ENCODE results near the gene CAMTA1.

Gene CAMTA1

DNA sequence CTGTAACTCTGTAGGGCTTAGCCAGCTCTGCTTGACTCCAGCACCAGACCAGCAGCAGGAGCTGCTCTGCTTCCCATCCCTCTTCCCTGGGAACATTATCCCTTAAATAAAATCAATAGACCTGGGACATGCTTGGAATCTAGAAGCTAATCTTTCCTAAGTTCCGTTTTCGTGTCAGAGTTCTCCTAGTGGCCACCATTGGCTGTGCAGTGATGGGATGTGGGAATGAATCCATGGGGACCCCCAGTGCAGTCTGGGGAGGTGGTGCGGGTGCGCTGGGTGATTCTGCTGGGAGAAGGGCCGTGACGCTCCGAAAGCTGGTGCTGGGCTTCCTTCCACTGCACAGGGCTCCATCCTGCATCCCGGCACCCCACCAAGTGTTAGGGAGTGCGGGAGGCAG is 202.7 kb downstream of the CAMTA1 start:
- no peak for DNase-seq

DNA sequence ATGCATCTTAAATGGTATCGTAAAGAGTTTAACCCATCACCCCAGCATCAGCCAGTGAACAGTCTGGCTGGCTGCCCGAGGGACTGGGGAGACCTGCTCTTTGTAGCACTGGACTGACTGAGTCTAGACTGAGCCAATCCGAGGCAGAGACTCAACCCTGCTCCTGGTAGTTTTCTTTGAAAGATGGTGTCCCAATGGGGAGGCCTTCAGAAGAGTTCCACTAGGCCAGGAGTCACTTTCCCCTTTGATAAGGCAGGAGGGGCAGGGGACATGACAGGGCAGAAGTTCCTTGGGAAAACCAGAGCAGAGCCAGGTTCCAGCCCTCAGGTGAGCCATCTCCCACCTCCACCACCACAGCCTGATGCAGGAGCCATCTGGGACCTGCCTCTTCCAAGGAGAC is 203.5 kb downstream of the CAMTA1 start:
- DNase-seq: no peak

DNA sequence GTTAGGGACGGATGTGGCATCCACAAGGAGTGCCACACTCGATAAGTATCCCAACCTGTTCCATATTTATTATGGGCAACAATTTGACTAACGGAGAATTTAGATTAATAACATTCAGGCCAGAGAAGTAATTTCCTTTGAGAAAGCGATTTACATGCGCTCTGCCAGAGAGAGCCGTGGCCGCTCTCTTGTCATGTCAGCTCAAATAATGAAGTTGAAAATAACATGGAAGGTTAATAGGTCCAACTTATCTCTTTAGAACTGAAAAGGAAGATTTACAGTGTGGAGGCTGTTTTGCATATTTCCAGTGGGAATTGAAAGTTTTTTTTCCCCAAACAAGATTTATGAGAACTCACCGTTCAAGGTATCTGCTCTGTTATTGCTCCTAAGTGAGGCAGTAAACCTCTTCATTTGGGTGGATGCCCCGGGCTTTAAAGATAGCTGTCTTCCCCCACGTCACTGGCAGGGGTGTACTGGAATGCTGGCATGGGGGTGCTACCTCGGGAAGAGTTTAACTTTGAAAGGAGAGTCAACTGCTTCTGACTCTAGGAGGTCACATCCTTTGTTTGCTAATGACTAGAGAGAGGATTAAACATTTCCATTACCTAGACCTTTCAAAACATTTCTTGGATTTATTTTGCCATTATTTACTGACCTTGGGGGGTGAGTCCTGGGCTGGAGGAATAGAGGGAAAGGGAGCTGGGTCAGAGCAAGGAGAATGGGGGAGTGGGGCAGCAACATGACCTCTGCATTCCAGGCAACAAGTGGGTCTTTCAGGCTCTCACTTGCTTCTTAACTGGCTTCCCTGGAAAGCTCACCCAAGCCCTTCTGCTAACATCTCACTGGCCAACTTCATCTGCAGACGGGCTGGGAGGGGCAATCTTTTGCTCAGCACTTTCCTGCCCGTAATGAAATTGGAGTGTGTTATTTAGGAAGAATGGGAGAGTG is 204.2 kb downstream of the CAMTA1 start:
- no peak for DNase-seq

DNA sequence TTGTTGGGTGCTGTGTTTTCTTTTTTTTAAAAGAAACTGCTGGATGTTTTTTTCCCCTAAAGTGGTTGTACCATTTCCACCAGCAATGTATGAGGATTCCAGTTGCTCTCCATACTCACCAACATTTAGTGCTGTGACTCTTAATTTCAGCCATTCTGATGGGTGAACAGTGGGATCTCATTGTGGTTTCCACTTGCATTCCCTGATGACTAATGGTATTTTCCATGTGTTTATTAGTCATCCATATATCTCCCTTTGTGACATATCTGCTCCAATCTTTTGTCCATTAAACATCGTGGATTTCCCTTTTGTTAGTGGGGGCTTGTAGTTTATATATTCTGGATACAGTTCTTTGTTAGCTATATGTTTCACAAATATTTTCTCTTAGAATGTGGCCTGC is 206.0 kb downstream of the CAMTA1 start:
- no peak for DNase-seq

DNA sequence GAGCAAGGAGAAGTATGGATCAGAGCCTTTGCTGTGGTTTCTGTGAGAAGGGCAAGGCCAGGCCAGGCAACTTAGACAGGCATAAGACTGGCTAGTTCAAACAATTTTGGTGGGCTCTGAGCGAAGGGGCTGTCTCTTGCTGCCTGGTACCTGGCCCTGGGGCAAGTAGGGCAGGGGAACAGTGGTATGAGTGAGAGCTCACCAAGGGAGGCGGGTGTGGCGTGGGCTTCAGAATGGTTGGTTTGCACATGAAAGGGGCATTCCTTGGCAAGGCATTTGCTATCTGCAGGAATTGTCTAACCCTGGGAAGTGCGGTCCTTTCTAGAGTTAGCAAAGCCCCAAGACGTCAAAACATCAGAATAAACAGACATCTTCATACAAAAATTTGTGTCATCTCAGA is 210.5 kb downstream of the CAMTA1 start:
- DNase-seq: no peak

DNA sequence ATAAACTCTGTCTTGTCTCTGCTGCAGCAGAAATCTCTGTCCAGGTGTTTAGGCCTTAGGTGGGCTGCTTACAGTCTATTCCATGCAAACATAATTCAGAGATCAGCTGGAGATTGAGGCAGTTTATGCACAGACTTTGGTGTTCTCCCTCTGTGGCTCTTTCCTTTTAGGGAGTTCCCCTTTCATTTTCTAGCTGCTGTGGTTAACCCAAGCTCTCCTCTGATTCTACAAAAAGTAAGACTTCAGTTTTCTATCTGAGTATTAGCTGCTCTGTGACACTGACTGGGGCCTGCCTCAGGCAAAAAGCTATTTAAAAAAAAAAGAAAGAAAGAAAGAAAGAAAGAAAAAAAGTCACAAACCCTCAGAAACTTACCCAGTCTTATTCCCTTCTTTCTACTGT is 211.1 kb downstream of the CAMTA1 start:
- no peak for DNase-seq

DNA sequence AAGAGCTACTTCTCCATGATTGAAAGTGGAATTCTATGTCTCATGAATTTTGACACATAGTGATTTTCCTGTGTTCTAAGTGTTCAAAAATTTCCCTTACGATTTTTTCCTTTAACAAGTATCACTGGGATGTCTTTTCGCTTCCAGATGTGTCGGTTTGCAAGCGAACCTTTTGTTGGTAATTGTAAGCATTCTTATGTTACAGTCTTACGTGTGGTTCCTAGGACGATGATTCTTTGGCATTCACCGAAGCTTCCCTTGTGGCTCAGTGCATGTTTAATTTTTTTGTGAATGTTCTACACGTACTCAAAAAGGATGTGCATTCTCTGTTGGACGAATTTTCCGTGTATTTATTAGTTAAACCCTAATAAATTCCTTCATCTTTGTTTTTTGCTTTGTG is 211.6 kb downstream of the CAMTA1 start:
- DNase-seq: no peak

DNA sequence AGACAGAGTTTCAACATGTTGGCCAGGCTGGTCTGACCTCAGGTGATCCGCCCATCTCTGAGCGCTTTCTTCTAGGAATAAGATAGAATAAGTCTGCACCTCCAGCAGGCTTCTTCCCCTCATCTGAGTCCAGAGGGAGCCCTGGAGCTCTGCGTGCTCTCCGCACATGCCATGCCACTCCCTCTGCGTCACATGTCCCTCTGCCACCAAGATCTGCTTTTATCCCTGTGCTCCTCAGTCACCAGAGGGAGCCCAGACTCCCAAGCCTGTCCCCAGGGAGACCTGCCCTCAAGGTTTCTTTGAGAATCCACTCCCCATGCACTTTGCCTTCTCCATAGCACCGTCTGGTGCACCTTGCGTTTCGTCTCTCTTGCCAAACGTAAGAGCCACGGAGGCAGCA is 213.0 kb downstream of the CAMTA1 start:
- peak; percentile 12 for DNase-seq

DNA sequence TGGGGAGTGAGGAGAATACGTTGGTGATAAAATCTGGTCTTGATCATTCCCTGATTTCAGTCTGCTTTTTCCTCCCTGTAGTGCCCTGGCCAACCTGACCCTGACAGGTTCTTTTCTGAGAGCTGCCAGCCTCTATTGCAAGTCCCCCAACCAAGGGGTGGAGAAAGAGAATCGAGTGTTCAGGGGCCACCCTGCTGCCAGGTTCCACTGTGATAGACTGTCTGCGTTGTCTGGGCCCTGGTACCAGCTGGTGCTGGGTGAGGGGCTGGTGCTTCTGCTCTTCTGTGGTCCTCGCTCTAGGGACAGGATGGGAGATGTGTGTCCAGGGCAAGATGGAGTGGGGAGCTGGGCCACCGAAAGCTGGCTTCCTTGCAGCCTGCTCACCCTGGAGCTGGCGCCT is 214.6 kb downstream of the CAMTA1 start:
- no peak for DNase-seq

DNA sequence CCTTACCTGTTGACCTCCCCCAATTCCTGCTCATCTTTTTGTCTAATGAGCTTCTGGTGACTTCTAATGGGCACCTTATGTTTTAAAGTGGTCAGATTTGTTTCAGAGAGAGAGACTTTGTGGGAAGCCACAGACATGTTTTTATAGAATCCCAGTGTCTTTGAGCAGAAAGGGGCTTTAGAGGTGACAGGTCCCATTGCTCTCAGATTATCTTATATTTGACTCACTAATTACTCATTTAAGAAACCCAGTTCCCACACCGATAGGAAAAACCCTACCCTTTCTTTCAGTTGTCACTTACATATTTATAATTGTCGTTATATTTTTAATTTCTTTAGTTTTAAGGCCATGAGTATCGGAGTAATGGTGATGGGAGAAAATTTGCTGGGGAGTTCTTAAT is 215.5 kb downstream of the CAMTA1 start:
- DNase-seq: no peak

DNA sequence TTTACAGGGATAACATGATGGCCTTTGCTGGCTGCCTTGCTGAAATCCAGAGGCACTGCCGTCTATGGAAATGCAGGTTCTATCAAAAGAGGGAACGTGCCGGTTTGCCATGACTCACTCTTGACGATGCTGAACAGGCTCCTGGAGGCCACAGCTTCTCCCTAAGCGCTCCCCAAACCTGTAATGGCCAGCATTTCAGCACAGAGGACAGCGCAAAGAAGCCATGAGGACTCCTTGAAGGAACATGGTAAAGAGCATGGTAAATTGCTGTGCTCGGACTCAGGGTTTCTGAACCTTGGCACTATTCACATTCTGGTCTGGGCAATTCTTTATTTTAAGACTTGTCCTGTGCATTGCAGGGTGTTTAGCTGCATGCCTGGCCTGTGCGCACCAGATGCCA is 217.5 kb downstream of the CAMTA1 start:
- DNase-seq: no peak

DNA sequence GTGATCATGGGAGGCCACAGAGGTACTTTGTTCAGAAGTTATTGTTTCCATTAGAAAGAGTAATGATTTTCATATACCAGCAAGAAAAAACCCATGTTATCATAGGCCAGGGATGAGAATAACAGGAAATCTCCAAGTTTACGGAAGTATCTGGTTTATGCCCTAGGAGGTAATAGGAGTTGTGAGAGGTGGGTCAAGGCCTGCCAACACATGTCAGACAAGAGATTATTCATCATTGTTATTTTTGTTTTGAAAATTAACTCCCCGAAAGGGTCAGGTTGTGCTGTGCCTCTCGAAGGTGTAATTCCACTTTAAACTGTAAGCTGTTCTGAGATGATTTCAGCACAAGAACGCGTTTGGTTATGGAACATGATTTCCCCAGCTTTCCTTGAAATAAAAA is 218.4 kb downstream of the CAMTA1 start:
- DNase-seq: no peak

DNA sequence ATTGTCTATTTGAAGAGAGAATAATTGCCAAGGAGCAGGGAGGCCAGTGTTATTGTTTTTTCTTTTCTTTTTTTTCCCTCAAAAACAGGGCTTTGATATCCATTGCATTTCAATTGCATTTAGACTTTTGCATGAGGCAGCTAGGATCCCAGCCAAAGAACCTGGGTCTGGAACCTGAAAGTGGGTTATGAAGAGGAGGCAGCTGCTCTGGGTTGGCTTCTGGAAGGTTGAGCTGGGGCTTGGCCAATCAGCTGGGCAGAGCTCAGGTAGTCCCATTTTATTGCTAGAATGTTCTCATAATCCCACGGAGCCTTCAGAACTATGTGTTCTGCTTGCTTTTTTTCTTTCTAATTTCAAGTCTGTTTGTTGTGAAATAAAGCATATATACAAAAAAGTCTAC is 218.9 kb downstream of the CAMTA1 start:
- DNase-seq: no peak

DNA sequence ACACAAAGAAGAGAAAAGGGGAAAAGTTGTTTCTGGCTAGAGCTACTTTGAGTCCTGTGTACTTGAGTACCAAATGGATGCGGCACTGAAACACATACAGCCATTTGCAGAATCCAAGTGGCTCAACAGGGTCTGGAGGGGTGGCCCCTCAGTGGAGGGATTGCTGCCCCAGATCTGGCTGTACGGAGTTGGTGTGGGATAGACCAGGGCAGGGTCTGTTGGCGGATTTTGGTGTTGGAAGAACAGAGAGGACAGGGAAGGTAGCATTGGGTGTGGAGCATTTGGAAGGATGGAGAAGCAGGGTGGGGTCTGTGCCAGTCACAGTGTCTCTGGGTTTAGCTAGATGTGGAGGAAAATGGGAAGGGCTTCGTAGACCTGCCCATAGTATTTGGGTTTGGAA is 220.5 kb downstream of the CAMTA1 start:
- no peak for DNase-seq

DNA sequence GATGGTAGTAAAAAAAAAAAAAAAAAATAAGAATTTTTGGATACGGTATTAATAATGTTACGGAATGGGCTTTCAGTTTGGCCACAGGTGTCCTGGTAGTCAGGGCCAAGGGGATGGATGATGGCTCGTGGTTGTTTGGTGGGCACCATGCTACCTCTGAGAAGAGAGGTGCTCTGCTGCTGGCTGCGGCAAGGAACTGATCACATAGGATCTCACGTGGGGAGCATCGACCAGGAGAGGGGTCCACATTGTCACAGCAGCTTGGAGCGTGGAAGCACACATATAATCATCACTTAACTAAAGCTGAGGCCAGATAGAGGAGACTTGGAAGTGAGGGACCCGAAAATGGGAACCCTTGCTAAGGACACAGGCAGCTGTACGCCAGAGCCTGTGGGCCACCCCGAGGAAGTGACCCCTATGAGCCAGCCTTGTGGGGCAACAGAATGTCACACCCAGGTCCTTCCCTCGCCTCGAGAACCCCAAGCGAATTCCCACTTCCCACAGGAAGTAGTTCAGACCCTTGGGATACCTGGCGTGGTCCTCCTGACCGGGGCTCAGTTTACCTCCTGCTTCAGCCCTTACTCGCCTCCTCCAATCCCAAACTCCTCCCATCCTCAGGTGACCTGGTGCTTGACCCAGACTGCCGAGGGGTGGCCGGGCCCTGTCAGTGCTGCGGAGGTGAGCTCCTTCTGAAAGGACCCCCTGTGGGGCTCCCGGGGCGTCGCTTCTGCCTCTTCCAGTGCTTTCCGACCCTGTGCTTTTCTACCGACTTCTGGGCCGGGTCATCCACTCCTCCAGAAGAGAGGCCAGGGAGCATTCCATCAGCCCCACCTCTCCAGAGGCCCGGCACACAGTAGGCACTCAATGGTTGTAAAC is 222.0 kb downstream of the CAMTA1 start:
- DNase-seq: no peak

DNA sequence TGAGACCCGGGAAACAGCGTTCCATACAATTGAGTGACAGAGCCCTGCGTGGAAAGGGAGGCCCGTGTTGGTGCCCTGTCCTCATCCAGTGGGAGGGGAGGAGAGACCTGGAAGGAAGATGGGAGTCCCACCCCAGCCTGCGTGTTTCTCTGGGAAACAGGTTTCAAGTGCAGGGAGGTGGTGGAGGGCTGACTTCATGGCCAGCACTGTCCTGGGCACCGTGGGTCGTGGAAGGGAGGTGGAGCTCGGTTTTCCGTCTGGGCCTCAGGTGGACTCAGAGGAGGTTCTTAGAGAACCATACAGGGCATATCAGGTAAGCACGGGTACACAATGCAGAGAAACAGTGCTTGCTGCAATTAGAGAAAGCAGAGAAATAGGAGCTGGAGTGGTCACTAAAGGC is 222.6 kb downstream of the CAMTA1 start:
- DNase-seq: no peak

DNA sequence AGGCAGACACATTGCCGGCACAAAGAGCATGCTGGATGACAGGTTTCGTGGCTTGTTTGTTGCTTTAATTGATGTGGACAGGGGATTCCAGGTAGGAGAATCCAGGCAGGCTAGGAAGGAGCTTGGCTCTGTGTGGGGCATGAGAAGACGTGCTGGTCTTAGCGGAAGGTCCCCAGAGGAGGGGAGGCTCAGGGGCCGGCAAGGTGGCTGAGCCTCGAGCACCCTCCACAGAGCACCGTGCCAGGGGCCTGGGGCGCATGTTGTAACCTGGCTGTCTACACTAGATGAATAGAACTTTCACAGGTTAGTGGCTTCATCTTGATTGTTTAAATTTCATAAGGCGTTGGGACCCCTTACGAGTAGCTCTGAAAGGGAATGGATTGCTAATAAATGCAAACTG is 223.1 kb downstream of the CAMTA1 start:
- no peak for DNase-seq

DNA sequence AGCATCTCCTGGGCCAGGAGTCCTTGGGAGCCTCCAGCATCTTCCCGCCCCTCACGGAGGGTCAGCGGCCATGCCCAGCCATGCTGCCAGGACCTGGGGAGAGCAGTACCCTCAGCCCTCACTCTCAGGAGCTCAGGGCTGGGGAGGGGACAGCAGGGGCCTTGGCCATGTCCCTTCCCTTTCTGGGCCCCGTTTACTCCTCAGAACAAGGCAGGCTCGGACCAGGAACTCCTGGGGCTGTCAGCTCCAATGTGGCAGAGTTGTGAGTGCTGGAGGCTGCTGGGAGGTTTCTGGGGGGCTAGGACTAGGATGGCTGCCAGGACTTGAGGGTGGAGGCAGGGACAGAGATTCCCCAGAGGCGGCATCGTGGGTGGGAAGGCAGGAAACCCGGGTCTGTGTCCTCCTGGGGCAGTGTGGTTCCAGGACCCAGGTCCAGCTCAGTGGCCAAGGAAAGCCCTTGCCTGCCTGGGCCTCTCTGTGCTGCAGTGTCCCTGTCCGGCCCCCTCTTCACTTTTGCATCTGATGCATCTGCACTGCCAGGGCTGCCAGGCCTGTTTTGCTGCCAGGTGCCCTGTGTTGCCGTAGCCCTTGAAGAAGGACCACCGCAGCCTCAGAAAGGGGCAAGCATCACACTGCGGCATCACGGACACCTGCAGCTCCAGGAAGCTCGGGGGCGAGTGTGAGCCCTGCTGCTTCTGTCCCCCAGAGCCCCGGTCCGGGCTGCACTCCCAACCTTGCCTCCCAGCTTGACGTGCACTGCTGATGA is 223.9 kb downstream of the CAMTA1 start:
- DNase-seq: no peak

DNA sequence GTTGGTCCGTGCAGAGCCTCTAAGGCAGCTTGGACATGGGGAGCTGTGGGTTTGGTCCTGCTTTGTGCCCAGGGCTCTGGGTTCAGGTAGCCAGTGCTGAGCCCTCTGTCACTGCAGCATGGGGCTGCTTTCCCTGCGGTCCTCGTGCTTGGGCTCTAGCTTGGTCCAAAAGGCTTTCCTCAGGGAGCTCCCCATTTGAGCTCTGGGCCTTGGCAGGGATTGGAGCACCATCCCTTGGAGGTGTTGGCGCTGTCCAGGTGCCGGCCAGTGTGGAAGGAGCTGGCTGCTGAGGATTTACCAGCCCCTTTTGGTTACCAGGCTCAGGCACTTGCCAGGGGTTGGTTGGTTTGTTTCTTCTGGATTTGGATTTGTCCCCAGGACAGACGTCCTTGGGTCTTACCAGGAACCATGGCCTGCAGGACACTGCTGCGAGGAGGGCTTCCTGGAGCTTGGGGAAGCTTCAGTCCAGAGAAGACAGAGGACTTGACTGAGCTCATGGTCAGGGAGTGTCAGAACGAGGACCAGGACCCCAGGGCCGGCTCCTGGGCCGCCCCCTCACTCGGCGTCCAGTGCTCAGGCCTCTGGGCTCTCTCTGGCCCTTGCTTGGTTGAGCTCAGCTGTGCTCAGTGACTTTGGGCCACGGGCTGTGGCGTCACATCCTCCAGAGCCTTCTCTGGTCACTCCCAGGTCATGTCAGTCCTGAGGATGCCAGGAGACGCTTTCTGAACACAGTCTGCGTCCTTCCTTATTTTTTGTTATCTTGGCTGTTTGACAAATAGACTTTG is 224.7 kb downstream of the CAMTA1 start:
- DNase-seq: no peak

DNA sequence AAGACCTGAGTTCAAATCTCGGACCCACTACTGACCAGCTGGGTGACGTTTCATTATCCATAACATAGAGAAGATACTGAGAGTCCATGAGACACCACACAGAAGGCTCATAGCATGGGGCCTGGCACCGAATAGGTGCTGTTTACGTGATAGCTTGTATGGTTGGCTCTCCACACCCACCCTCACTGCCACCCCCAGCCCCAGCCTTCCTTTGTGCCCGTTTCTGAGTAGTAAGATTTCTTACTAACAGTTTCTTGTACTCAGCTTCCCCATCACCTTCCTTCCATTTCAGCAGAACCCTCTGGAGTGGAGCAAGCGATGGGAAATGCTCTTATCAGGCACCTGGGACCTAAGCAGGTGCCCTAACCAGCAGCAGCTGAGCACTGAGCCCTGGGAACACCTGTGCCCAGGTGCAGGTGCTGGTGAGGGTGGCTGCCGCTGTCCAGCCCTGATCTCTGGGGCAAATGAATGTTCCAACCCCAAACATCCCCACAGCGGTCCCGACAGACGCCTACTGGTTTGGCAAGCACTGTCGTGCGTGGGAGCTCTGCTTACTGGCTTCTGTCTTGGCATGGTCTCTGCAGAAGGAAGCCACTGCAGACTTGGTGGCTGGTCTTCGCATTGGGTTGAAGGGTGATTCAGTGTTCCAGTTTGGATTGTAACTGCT is 225.4 kb downstream of the CAMTA1 start:
- peak; percentile 11 for DNase-seq

DNA sequence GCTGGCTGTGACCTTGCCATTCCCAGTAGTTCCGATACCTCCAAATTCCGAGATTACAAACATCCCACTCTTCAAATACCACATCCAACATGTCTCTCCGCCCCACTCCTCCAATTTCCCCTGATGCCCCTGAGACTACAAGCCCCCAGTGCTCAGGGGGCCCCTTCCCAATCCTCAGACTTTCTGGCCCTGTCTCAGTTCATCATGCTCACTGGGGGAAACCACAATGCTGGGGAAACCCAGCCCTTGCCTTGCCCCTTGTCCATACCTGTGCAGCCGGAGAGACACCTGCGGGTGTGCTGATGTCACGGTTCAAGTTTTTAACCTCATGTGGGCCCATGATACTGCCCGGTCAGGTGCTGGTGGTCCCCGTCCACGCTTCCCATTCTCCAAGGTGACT is 226.6 kb downstream of the CAMTA1 start:
- DNase-seq: no peak

DNA sequence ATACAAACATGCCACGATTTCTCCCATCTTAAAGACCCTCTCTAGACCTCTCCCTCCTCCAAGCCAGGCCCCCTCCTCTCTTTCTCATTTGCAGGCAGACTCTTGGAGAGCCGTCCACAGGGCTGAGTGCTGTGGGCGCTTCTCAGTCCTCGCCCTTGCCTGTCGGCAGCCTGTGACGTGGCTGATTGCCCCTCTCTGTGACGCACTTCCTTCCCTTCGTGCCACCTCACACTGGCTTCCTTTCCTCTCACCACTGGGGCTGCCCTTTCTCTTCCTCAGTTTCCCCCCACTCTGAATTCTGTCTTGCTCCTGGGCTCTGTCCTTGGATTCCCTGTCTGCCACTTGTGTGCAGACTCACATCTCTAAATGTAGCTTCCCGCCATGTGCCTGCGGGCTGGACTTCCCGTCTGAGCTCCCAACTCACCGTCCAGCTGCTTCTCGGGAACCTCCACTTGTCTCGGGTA is 227.2 kb downstream of the CAMTA1 start:
- no peak for DNase-seq

All from NCI-H510A (cell line).